AG04450 (cell line): Measurements from ENCODE around the gene FFAR1. TPM values are rescaled to one million over a fixed set of nuclear protein-coding genes. Genes with fewer than 3 reads are reported as not detected.

Experiments
- CTCF ChIA-PET: fragments of 300-600, 350-600 bp; formaldehyde crosslinking; extraction: SDS; loops from one replicate; lab custom pipeline; 2022; ENCODE audit warnings: antibody characterized with exemption, inconsistent platforms; lab: Charles Lee
- POLR2A ChIA-PET: fragments of 350-600 bp; formaldehyde crosslinking; extraction: SDS; loops from one replicate; lab custom pipeline; 2021; ENCODE audit warnings: antibody characterized with exemption, inconsistent platforms; lab: Yijun Ruan, JAX
- DNase-seq: peaks from one replicate; pipeline ENCODE4 v3.0.0-alpha.2; 2011; ENCODE audit warnings: low read depth, low spot score
- H3K27ac ChIP-seq: one replicate; pipeline ENCODE4 v1.5.1; 2012; ENCODE audit warnings: low read depth, low read length, control low read depth
- H3K27me3 ChIP-seq: one replicate; pipeline ENCODE4 v1.6.0; 2012; ENCODE audit warnings: low read length; ENCODE audit not compliant: control insufficient read depth, insufficient read depth
- H3K4me3 ChIP-seq: 2 replicates; pipeline ENCODE4 v1.5.1; 2011; ENCODE audit warnings: mild to moderate bottlenecking, low read depth, low read length, control low read depth
- H3K9me3 ChIP-seq: 2 replicates; pipeline ENCODE4 v1.5.1; 2012; ENCODE audit warnings: low read length; ENCODE audit not compliant: control insufficient read depth, insufficient read depth
- polyA plus RNA-seq: library from polyadenylated mRNA; depleted of rRNA; stranded (reverse); fragments of >200 nt; gene quantifications from 2 replicates; pipeline ENCODE4 v1.2.3, GENCODE V29; 2011
- TF ChIP-seq, protein P1 (sequence below): IDR thresholded peaks from 2 replicates; pipeline ENCODE4 v1.5.1; 2011; ENCODE audit warnings: low read depth, low read length, control low read depth, inconsistent platforms

The FFAR1 gene
- polyA plus RNA-seq, 1 experiment: not detected

DNA sequence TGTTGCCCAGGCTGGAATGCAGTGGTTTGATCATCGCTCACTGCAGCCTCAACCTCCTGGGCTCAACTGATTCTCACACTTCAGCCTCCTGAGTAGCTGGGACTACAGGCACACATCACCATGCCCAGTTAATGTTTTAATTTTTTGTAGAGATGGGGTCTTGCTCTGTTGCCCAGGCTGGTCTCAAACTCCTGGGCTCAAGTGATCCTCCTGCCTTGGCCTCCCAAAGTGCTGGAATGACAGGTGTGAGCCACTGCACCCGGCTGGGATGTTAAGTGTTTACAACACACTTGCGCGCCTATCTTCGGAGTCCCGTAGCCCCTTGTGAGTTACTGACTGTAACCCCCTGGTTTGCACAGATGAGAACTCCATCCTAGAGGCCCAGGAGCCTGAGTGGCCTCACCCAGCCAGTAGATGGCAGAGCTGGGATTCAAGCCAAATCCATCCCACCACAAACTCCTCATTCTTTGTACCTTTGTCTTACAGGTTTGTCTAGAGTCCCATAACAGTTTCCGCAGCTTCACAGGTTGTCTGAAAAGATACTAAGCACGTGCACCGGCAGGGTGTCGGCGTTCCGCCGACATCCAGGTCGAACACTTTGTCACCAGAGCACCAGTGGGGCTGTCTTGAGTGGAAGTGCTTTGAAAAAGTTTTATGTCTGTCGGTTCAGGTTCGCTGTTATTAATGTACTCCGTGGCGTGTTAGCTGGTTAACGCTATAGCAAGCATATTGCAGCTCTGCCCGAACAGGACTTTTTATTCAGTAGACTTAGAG, 41.0 kb upstream of the FFAR1 start:
- no peak overlapping the region for H3K4me3 ChIP-seq
- DNase-seq: no peak
- POLR2A ChIA-PET: no interaction called here
- CTCF ChIA-PET: no interaction called here
- peaks cover 11% of the 10 kb centered on the region for H3K27me3 ChIP-seq
- no peak overlapping the region for H3K27ac ChIP-seq
- peaks cover 4% of the 10 kb centered on the region; the same call in 1 of the 2 replicates for H3K9me3 ChIP-seq
- TF ChIP-seq, protein P1, sequence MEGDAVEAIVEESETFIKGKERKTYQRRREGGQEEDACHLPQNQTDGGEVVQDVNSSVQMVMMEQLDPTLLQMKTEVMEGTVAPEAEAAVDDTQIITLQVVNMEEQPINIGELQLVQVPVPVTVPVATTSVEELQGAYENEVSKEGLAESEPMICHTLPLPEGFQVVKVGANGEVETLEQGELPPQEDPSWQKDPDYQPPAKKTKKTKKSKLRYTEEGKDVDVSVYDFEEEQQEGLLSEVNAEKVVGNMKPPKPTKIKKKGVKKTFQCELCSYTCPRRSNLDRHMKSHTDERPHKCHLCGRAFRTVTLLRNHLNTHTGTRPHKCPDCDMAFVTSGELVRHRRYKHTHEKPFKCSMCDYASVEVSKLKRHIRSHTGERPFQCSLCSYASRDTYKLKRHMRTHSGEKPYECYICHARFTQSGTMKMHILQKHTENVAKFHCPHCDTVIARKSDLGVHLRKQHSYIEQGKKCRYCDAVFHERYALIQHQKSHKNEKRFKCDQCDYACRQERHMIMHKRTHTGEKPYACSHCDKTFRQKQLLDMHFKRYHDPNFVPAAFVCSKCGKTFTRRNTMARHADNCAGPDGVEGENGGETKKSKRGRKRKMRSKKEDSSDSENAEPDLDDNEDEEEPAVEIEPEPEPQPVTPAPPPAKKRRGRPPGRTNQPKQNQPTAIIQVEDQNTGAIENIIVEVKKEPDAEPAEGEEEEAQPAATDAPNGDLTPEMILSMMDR: 0 out of 2 replicates have a peak, but pooled peaks have one; percentile 8

DNA sequence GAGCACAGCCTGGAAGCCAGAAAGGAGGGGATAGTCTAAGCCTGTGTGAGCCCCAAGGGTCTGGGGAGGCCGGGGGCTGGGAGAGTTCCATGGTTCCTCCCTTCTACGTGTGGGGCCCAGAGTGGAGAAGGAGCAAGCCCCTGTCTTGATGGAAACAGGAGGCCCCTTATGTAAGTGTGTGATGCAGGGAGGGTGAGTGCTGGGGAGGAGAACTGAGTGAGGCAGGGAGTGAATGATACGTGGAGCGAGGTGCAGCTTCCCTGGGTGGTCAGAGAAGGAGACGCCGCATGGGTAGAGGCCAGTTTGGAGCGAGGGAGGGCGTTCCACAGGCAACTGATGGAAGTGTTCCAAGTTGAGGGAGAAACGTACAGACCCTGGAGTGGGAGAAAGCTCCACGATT, 39.8 kb upstream of the FFAR1 start:
- no peak overlapping the region for H3K27ac ChIP-seq
- POLR2A ChIA-PET: no interaction called here
- CTCF ChIA-PET: no interaction called here

DNA sequence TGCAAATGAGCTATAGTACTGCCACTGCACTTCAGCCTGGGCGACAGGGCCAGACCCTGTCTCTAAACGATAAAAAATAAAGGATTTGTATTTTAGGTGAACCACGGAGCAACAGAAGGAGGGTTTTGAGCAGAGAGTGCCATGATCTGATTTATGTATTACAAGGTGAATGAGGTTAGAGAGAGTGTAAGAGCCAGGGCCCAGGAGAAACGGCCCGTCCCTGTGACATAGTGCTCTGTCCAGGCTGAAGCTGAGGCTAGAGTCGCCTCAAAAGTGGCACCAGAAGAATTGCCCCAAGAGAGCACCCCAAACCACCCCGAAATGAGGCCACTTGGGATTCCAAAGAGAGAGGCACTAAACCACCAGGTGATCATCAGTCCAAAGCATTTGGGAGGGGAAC, 38.8 kb upstream of the FFAR1 start:
- no peak for DNase-seq
- H3K9me3 ChIP-seq: peaks cover 4% of the 10 kb centered on the region; the same call in 1 of the 2 replicates
- H3K27ac ChIP-seq: no peak overlapping the region
- ChIA-PET CTCF (no interaction called here), POLR2A (no interaction called here)
- H3K27me3 ChIP-seq: peaks cover 7% of the 10 kb centered on the region
- H3K4me3 ChIP-seq: no peak overlapping the region
- TF ChIP-seq, protein P1: no peak

More for the DNA sequence above, 39.8 kb upstream of the FFAR1 start:
- TF ChIP-seq, protein P1: no peak
- H3K27me3 ChIP-seq: peaks cover 9% of the 10 kb centered on the region
- H3K9me3 ChIP-seq: peaks cover 4% of the 10 kb centered on the region; the same call in 1 of the 2 replicates
- no peak for DNase-seq
- no peak overlapping the region for H3K4me3 ChIP-seq

DNA sequence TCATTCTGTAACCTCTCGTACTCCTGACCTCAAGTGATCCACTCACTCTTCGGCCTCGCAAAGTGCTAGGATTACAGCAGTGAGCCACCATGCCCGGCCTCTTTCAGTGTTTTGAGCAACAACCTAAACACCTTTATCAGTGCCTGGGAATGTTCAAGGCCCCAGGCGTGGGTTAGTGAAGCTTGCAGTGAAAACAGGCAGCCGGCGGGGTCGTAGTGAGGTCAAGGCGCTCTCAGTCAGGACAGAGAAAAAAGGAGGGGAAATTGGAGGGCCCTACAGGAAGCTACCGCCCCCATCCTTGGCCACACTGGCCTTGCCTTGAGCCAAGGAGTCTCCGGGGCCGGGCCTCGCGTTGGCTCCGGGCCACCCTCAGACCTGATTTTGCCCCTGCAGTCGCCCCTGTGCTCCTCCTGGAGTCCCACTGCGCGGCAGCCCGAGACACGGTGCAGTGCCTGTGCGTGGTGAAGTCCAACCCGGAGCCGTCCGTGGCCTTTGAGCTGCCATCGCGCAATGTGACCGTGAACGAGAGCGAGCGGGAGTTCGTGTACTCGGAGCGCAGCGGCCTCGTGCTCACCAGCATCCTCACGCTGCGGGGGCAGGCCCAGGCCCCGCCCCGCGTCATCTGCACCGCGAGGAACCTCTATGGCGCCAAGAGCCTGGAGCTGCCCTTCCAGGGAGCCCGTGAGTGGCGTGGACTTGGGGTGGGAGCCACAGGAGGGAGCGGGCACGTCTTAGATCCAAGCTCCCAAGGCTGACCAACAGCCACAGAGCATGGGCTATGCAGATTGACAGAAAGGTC, 38.0 kb upstream of the FFAR1 start:
- CTCF ChIA-PET: no interaction called here
- DNase-seq: no peak

More for the DNA sequence above, 38.0 kb upstream of the FFAR1 start:
- POLR2A ChIA-PET: no interaction called here
- no peak overlapping the region for H3K27ac ChIP-seq
- peaks cover 4% of the 10 kb centered on the region for H3K27me3 ChIP-seq
- H3K4me3 ChIP-seq: no peak overlapping the region
- peaks cover 4% of the 10 kb centered on the region; the same call in 1 of the 2 replicates for H3K9me3 ChIP-seq
- TF ChIP-seq, protein P1: no peak
